Activated naive CD8-positive, alpha-beta T cell treated with anti-CD3 and anti-CD28 coated beads, Interleukin-2, amount 10 ng/mL, durations not matched to agents 7 days and 5 days (primary cell): ENCODE results near the gene PRPF4. TPM values are rescaled to one million over a fixed set of nuclear protein-coding genes. Genes with fewer than 3 reads are reported as not detected.
"Not testable (repeated sequence)": the region's sequence is repeated elsewhere in the genome, so short reads cannot be mapped to it uniquely, and the experiment has no call there.

Experiments
- ATAC-seq: fragments of 150-1000 bp; cut with Tn5 transposase; one replicate; pipeline ENCODE4 v1.10.0; 2021; ENCODE audit warnings: low read depth, moderate library complexity
- POLR2A ChIA-PET: fragments of 350-600 bp; sonication (Branson Sonifier 250); formaldehyde crosslinking; loops from one replicate; lab custom pipeline; 2021; ENCODE audit warnings: antibody characterized with exemption; lab: Charles Lee
- DNase-seq: peaks from one replicate; pipeline ENCODE4 v3.0.0; 2021
- H3K27ac Mint-ChIP-seq: one replicate; pipeline ENCODE4 v1.8.0; 2022; ENCODE audit warnings: mild to moderate bottlenecking, mixed read lengths
- H3K27me3 Mint-ChIP-seq: one replicate; pipeline ENCODE4 v1.8.0; 2022; ENCODE audit warnings: mild to moderate bottlenecking, moderate library complexity, mixed read lengths
- H3K36me3 Mint-ChIP-seq: one replicate; pipeline ENCODE4 v1.8.0; 2021; ENCODE audit warnings: mild to moderate bottlenecking, mixed read lengths
- H3K4me1 Mint-ChIP-seq: one replicate; pipeline ENCODE4 v1.8.0; 2021; ENCODE audit warnings: mixed read lengths
- H3K4me3 Mint-ChIP-seq: one replicate; pipeline ENCODE4 v1.8.0; 2022; ENCODE audit warnings: mild to moderate bottlenecking, moderate library complexity, mixed read lengths
- H3K9me3 Mint-ChIP-seq: one replicate; pipeline ENCODE4 v1.8.0; 2021; ENCODE audit warnings: mixed read lengths
- total RNA-seq, 2 experiments: library from RNA; stranded (reverse); gene quantifications; one replicate each; pipeline ENCODE4 v1.2.3, GENCODE V29; 2021

Gene PRPF4
- total RNA-seq = 10 to 100 TPM; 31.1 to 31.8 TPM

GRCh38 chr9:113275157-113276131 is at the start of gene PRPF4, which contains the start of gene CDC26:
Gene PRPF4, plus strand, starts transcription at chr9:113275658. Its CDS starts 86 bp downstream, at chr9:113275744.
Gene CDC26, minus strand, starts transcription at chr9:113275572. Its CDS starts 3,065 bp downstream, at chr9:113272507.
- no peaks in the 10 kb centered on the region for H3K9me3 Mint-ChIP-seq

DNA sequence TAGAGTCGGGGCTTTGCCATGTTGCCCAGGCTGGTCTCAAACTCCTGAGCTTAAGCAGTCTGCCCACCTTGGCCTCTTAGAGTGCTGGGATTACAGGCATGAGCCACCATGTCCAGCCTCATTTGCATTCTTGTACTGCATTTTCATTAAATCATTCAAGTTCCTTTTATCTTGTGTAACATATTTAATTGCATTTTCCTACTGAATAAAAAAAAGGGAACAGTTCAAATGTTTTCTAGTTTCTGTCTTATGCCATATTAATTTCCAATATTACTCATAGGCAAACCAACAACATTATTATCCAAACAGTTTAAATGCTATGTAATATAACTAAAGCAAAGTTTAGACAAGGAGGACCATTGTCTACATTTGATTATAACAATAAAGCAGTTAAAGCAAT is 48.0 kb upstream of the PRPF4 start:
- Mint-ChIP-seq H3K4me3 (no peak overlapping the region), H3K27ac (no peak overlapping the region), H3K9me3 (no peaks in the 10 kb centered on the region), H3K4me1 (peaks cover 16% of the 10 kb centered on the region), H3K36me3 (peaks cover 3% of the 10 kb centered on the region), H3K27me3 (no peaks in the 10 kb centered on the region)
- DNase-seq = no peak
- no peak for ATAC-seq
- POLR2A ChIA-PET = no interaction called here

More at GRCh38 chr9:113275157-113276131, at the start of gene PRPF4, which contains the start of gene CDC26:
- peaks cover 21% of the 10 kb centered on the region for H3K36me3 Mint-ChIP-seq
- no peaks in the 10 kb centered on the region for H3K27me3 Mint-ChIP-seq
- POLR2A ChIA-PET = interaction anchor here (0.5 to 2.9 kb wide), 14 partner anchors 9 to 304 kb away, joined by 3 to 25 read pairs (median 6); partner anchors contain the start of genes BSPRY, C9orf43, FKBP15 and HDHD3
- DNase-seq (peak; percentile 94), ATAC-seq (peak; percentile 94)
- no peak within 1 kb of the TSS for H3K27ac Mint-ChIP-seq
- H3K4me3 Mint-ChIP-seq = no peak within 1 kb of the TSS
- H3K4me1 Mint-ChIP-seq = peaks cover 22% of the 10 kb centered on the region

GRCh38 chr9:113228130-113228665 is 47.3 kb upstream of the PRPF4 start:
- Mint-ChIP-seq H3K27me3 (no peaks in the 10 kb centered on the region), H3K9me3 (no peaks in the 10 kb centered on the region), H3K4me1 (peaks cover 17% of the 10 kb centered on the region), H3K36me3 (peaks cover 3% of the 10 kb centered on the region), H3K27ac (no peak overlapping the region), H3K4me3 (no peak overlapping the region)
- no peak for ATAC-seq
- no peak for DNase-seq
- POLR2A ChIA-PET = no interaction called here

DNA sequence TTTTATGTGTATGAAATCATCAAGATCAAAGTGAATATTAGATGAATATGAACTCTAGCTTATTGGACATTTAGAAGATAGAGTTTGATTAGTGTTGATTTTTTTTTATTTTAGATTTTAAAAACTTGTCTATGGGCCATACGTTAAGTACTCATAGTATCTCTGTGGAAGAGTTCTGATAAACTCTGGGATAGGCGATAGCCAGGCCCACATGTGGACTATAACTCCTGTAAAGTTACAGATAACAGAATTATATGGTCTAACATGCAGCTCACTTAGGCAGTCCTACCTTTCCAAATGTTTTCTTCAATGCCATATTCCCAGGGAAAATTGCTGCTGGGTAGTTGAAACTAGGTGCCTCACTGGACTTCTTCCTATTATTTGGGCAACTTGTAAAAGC is 43.8 kb upstream of the PRPF4 start:
- peaks cover 15% of the 10 kb centered on the region for H3K4me1 Mint-ChIP-seq
- H3K27me3 Mint-ChIP-seq = no peaks in the 10 kb centered on the region
- POLR2A ChIA-PET = interaction anchor here (2.2 kb wide), 1 partner anchor 11 kb away, joined by 11 read pairs; the partner anchor contains the start of genes FKBP15 and SLC31A1
- DNase-seq (no peak), ATAC-seq (no peak)
- H3K27ac Mint-ChIP-seq = no peak overlapping the region
- no peaks in the 10 kb centered on the region for H3K9me3 Mint-ChIP-seq
- H3K36me3 Mint-ChIP-seq = peaks cover 5% of the 10 kb centered on the region
- H3K4me3 Mint-ChIP-seq = no peak overlapping the region

GRCh38 chr9:113235701-113236255 is 39.7 kb upstream of the PRPF4 start:
- peaks cover 14% of the 10 kb centered on the region for H3K4me1 Mint-ChIP-seq
- POLR2A ChIA-PET, H3K36me3 Mint-ChIP-seq, H3K27me3 Mint-ChIP-seq, DNase-seq, H3K9me3 Mint-ChIP-seq, ATAC-seq, H3K27ac Mint-ChIP-seq, H3K4me3 Mint-ChIP-seq: not testable (repeated sequence)

DNA sequence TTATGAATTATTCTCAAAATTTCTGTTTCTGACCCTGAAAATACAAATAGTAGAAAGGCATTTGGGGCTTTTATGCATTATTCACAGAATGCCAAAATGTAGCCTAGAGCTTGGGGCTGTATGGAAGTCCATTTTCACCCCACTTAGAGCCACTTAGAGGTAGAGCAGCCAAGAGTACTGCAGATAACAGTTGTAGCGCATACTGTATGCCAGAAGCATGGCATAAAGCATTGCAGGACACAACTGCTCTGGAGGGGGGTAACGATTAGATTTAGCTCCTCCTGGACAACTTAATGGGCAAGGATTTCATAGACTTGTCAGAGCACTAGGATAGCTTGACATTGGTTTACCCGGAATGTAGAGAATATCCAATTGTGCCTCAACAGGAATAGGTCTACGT is 38.4 kb upstream of the PRPF4 start:
- Mint-ChIP-seq H3K36me3 (peaks cover 1% of the 10 kb centered on the region), H3K27me3 (no peaks in the 10 kb centered on the region), H3K4me3 (no peak overlapping the region), H3K9me3 (no peaks in the 10 kb centered on the region), H3K27ac (no peak overlapping the region), H3K4me1 (peaks cover 14% of the 10 kb centered on the region)
- ATAC-seq = no peak
- POLR2A ChIA-PET = interaction anchor here (0.5 kb wide), 1 partner anchor 897 kb away, joined by 3 read pairs; no protein-coding TSS in a partner anchor
- DNase-seq = no peak

DNA sequence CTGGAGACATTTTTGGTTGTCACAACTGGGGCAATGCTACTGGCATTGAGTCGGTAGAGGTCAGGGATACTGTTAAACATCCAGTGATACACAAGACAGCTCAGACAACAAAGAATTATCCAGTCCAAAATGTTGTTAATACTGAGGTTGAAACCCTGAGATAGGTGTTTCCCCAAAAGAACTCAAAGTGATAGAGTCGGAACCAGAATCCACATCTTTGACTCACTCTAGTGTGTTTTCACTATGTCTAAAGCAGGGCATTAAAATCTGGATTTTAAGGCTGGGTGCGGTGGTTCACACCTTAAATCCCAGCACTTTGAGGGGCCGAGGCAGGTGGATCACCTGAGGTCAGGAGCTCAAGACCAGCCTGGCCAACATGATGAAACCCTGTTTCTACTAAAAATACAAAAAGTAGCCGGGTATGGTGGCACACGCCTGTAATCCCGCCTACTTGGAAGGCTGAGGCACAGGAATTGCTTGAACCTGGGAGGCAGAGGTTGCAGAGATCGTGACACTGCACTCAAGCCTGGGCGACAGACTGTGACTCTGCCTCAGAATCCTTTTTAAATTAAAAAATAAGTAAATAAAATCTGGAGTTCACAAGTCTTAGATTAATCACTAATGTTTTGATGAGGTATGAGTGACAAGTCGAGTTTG is 37.1 kb upstream of the PRPF4 start:
- POLR2A ChIA-PET = no interaction called here
- Mint-ChIP-seq H3K36me3 (peaks cover 1% of the 10 kb centered on the region), H3K27me3 (no peaks in the 10 kb centered on the region), H3K4me1 (peaks cover 4% of the 10 kb centered on the region), H3K27ac (no peak overlapping the region), H3K4me3 (no peak overlapping the region), H3K9me3 (no peaks in the 10 kb centered on the region)
- no peak for ATAC-seq
- DNase-seq = no peak

DNA sequence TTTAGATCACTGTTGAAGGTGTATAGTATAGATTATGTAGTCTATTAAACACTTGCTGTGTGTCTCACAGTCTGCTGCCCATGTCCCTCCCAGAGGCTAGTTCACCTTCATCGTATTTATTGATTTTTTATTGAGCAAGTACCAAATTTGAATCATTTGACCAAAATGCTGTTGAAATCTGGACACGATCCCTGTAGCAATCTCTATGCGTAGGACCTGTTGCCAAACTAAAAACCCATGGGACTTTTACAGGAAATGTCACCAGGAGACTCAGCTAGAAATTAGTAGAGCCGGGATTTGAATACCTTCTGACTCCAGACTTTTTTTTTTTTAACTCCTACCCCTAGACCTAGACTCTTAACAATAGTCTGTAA is 36.6 kb upstream of the PRPF4 start:
- Mint-ChIP-seq H3K9me3 (no peaks in the 10 kb centered on the region), H3K27me3 (no peaks in the 10 kb centered on the region), H3K27ac (no peak overlapping the region), H3K4me3 (no peak overlapping the region), H3K36me3 (peaks cover 1% of the 10 kb centered on the region), H3K4me1 (peaks cover 4% of the 10 kb centered on the region)
- DNase-seq (no peak), ATAC-seq (no peak)
- POLR2A ChIA-PET = no interaction called here

GRCh38 chr9:113241161-113241560 is 34.3 kb upstream of the PRPF4 start:
- no peak overlapping the region for H3K4me3 Mint-ChIP-seq
- H3K36me3 Mint-ChIP-seq = no peaks in the 10 kb centered on the region
- POLR2A ChIA-PET = no interaction called here
- H3K4me1 Mint-ChIP-seq = peaks cover 4% of the 10 kb centered on the region
- H3K27me3 Mint-ChIP-seq = no peaks in the 10 kb centered on the region
- no peak overlapping the region for H3K27ac Mint-ChIP-seq
- ATAC-seq = no peak
- DNase-seq = no peak
- no peaks in the 10 kb centered on the region for H3K9me3 Mint-ChIP-seq

DNA sequence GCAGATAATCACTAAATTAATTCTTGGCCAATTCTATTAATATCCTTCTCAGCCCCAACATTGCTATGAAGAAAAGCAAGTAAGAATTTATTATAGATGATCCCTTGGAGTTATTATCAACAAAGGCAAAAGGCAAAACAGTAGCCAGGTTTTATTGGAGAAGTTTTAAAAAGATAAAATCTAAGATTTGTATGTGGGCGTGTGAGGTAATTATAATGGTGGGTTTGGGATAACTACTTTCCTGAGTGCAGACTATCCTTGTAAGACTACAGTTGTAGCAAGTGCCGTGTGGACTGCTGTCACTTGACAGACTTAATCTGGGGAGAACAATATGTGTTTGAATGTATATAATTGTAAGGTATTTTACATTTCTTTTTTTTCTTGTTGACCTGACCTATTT is 30.9 kb upstream of the PRPF4 start:
- H3K4me1 Mint-ChIP-seq = no peaks in the 10 kb centered on the region
- no peaks in the 10 kb centered on the region for H3K27me3 Mint-ChIP-seq
- peaks cover 2% of the 10 kb centered on the region for H3K9me3 Mint-ChIP-seq
- H3K27ac Mint-ChIP-seq = no peak overlapping the region
- DNase-seq (no peak), ATAC-seq (no peak)
- H3K4me3 Mint-ChIP-seq = no peak overlapping the region
- POLR2A ChIA-PET = no interaction called here
- H3K36me3 Mint-ChIP-seq = peaks cover 7% of the 10 kb centered on the region

GRCh38 chr9:113245894-113246293 is 29.6 kb upstream of the PRPF4 start:
- no peaks in the 10 kb centered on the region for H3K27me3 Mint-ChIP-seq
- DNase-seq (no peak), ATAC-seq (no peak)
- no peak overlapping the region for H3K27ac Mint-ChIP-seq
- H3K4me1 Mint-ChIP-seq = no peaks in the 10 kb centered on the region
- POLR2A ChIA-PET = no interaction called here
- peaks cover 3% of the 10 kb centered on the region for H3K9me3 Mint-ChIP-seq
- H3K36me3 Mint-ChIP-seq = peaks cover 7% of the 10 kb centered on the region
- no peak overlapping the region for H3K4me3 Mint-ChIP-seq

- Mint-ChIP-seq H3K27me3 (no peaks in the 10 kb centered on the region), H3K4me1 (no peaks in the 10 kb centered on the region), H3K36me3 (peaks cover 9% of the 10 kb centered on the region), H3K27ac (no peak overlapping the region), H3K4me3 (no peak overlapping the region), H3K9me3 (peaks cover 3% of the 10 kb centered on the region)
- DNase-seq (no peak), ATAC-seq (no peak)
- POLR2A ChIA-PET = no interaction called here
Observed at GRCh38 chr9:113246928-113247327, 28.5 kb upstream of the PRPF4 start.

DNA sequence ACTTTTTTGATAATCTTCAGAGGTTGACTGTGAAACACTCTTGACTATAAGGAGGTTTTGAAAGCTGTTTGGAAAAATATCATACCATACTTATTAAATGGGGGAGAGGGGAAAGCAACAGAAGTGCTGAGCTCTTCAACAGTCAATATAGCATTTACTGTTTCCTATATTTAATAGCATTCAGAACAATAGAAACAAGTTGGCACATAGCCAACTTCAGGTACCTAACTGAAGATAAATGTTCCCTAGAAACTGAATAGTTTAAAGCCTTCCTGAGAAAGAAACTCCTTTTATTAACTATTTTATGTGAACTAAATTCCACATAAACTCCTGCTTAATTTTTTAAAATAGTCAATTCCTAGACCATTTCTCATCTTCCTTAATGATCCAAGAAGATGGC is 27.8 kb upstream of the PRPF4 start:
- Mint-ChIP-seq H3K27me3 (no peaks in the 10 kb centered on the region), H3K27ac (no peak overlapping the region), H3K36me3 (peaks cover 9% of the 10 kb centered on the region), H3K4me3 (no peak overlapping the region), H3K4me1 (no peaks in the 10 kb centered on the region), H3K9me3 (peaks cover 3% of the 10 kb centered on the region)
- ATAC-seq = no peak
- DNase-seq = no peak
- POLR2A ChIA-PET = no interaction called here
